GM20000 (cell line): ENCODE measurements around the gene B9D1.

Experiments used
- DNase-seq: peaks from one replicate; pipeline ENCODE4 v3.0.0; 2012; ENCODE audit warnings: low spot score
- TF ChIP-seq, protein P1 (sequence below): IDR thresholded peaks from 2 replicates; pipeline ENCODE4 v1.5.1; 2012; ENCODE audit warnings: mild to moderate bottlenecking, control low read depth; ENCODE audit errors: extremely low read depth, missing control alignments

B9D1 gene

DNA sequence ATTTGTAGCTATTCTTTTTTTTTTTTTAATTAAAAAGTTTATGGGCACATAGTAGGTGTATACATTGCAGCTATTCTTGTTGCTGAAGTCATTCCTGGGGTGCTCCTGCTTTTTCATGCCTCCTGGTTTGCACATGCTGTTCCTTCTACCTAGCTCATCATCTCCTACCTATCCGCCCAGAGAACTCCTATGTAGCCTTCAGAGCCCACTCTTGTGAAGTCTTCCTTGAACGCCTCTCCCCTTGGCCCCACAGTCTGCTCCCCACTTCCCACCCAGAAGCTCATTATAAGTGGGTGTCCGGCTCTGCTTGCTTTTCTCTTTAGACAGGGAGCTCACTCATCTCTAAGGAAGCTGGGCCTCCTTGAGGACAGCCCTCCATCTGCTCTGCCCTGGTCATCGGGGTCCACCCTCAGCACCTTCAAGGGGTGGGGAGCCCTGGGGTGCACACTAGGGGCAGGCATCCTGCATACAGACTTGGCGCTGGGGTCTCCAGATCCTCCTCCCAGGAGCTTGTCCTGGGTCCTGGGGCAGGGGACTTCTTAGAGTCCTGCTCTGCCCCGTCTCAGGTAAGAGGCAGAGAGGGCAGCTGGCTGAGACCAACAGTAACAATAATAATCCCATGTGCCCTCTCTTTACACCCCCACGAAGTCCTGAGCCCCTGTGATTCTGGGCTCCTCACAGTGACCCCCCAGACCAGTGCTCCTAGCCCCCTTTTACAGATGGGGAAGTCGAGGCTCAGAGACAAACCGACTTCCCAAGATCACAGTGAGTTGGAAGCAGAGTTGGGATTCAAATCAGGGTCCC lies 3.5 kb upstream of the B9D1 start:
- TF ChIP-seq, protein P1, sequence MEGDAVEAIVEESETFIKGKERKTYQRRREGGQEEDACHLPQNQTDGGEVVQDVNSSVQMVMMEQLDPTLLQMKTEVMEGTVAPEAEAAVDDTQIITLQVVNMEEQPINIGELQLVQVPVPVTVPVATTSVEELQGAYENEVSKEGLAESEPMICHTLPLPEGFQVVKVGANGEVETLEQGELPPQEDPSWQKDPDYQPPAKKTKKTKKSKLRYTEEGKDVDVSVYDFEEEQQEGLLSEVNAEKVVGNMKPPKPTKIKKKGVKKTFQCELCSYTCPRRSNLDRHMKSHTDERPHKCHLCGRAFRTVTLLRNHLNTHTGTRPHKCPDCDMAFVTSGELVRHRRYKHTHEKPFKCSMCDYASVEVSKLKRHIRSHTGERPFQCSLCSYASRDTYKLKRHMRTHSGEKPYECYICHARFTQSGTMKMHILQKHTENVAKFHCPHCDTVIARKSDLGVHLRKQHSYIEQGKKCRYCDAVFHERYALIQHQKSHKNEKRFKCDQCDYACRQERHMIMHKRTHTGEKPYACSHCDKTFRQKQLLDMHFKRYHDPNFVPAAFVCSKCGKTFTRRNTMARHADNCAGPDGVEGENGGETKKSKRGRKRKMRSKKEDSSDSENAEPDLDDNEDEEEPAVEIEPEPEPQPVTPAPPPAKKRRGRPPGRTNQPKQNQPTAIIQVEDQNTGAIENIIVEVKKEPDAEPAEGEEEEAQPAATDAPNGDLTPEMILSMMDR: no peak
- no peak for DNase-seq

- TF ChIP-seq, protein P1: no peak
Observed at GRCh38 chr17:19365499-19365817, 2.9 kb upstream of the B9D1 start.

GRCh38 chr17:19364699-19365498 lies 2.4 kb upstream of the B9D1 start:
- DNase-seq: no peak
- TF ChIP-seq, protein P1: no peak

More at GRCh38 chr17:19365499-19365817, 2.9 kb upstream of the B9D1 start:
- no peak for DNase-seq

DNA sequence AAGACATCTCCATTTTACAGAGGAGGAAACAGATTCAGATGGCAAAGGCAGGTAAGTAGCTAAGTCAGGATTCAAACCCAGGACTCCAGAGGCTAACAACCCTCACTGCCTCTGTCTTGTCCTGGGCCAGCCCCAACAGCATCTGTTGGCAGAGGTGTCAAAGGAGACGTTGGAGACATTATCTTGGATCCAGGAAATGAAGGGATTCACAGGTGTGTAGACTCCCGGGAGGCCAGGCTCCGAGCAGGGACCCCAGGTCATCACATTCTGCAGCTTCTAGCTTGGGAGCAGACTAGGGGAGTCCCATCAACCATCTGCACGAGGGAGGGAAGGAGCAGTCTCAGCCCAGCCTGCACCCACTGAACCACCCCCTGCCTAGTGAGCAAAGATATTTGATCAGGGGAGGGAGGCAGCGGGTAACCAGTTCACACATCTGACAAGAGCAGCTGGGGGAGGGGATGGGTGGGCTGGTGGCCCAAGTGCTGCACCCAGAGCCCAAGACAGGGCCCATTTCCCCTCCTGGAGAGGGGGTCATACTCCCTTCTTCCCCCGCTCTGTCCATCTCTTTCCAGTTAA lies 1.0 kb upstream of the B9D1 start:
- DNase-seq: no peak

DNA sequence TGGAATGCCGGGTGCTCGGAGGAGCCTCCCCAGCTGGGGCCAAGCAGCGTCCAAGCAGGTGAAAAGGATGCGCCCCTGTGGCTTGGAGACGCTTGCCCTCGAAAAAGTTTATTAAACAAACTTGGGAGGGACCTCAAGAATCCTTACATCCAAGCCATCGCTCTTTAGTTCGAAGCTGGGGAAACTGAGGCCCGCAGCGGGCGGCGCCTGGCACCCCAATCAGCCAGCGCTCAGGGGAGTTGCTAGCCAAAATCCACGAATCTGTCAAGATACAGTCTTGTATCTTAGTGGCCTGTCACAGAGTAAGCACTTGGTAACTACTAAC lies 553 bp upstream of the B9D1 start:
- TF ChIP-seq, protein P1: no peak
- DNase-seq: no peak

More for the DNA sequence above, 1.0 kb upstream of the B9D1 start:
- TF ChIP-seq, protein P1: no peak

DNA sequence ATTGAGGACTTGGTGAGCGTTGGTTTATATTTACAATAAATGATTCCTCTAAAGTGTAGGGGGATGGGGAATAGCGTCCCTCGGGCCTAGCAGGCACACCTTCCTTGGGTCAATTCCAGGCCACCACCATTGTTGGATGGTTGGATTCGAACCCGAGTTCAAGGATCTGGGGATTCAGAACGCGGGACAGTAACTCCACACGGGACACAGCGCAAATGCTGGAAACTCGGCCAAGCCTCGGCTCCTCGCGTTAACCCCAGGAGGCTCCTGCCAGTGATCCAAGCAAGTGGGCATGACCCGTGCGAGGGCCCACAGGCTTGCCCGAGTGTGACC lies 613 bp downstream of the B9D1 start:
- TF ChIP-seq, protein P1: no peak
- DNase-seq: no peak

DNA sequence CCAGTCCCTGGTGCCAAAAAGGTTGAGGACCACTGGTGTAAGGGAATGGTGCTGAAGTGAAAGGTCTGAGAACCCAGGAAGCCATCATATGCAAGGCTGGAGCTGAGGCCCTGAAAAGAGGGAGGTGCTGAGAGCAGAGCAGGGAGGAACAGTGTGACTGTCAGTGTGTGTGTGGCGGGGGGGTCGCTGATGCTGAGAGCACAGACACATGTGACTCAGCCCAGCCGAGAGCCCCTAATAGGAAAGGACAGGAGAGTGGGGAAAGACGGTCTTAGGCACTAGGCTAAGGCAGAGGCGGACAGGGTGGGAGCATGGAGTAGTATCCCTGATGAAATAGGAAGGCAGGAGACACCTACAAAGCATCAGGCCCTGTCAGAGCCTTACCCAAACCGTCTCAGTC lies 1.2 kb downstream of the B9D1 start:
- DNase-seq: no peak
- TF ChIP-seq, protein P1: no peak
